ENCODE data around the gene OASL.

Gene OASL

DNA sequence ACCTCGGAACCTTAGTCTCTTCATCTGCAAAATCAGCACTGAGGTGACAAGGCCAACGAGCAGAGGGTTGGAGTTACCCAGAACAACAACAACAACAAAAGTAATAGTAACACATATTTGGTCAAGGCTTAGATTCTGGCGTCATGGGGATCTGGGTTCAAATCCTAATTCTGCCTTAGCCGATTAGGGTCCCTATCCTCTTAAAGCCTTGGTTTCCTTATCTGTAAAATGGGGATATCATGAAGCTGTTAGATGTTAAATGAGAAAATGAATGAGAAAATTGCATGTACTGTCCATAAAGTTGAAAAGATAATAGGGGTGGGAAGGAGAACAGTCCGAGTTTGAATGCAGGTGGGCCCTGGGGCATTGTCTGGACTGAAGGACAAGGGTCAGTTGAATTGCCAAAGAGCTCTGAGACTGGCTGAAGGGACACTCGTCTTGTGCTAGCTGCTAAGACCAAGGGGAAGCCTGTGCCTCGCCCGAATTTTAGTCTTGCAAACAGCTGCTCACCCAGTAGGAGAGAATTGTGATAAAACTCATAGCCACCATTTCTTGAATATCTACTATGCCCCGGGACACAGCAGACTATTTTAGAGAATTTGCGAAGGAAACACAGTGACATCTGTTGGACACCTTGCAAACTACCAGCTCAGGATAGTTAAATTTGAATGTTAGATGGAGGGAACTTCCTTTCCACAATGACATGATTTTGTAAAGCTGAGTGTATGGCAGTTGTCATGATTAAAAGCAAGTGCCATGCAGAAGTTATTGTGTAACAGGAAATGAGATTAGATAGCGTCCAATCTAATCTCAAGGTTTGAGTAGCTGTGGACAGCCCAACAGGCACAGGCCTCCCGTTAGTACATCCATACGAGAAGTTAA, 67.5 kb downstream of the OASL start:
- TF ChIP-seq EZH2 (IDR thresholded peaks at IDR 0.05): no peak
- TF ChIP-seq POLR2AphosphoS5 (IDR thresholded peaks at IDR 0.05; ENCODE audit: borderline replicate concordance, low read depth, low read length): no peak
- no peak for TF ChIP-seq FOXP2 (optimal IDR thresholded peaks at IDR 0.05; ENCODE audit: control extremely low read depth, extremely low read length, insufficient read depth)
- H3K36me3 ChIP-seq (ENCODE audit: insufficient read depth, low read length): no peaks in the 10 kb centered on the region
- no peak overlapping the region for H3K4me3 ChIP-seq
- peak; percentile 62 for DNase-seq (ENCODE audit: low read depth, low spot score)
- H3K9ac ChIP-seq (ENCODE audit: insufficient read length): no peak overlapping the region
- no peak overlapping the region for H3K27ac ChIP-seq
- H3K9me3 ChIP-seq (ENCODE audit: low read depth, low read length): no peaks in the 10 kb centered on the region

- Histone ChIP-seq H3K36me3 (ENCODE audit: insufficient read depth, low read length) (no peaks in the 10 kb centered on the region), H3K27ac (no peak overlapping the region), H3K4me3 (no peak overlapping the region), H3K9ac (ENCODE audit: insufficient read length) (no peak overlapping the region), H3K9me3 (ENCODE audit: low read depth, low read length) (no peaks in the 10 kb centered on the region)
- TF ChIP-seq POLR2AphosphoS5 (IDR thresholded peaks at IDR 0.05; ENCODE audit: borderline replicate concordance, low read depth, low read length) (no peak), EZH2 (IDR thresholded peaks at IDR 0.05) (no peak), FOXP2 (optimal IDR thresholded peaks at IDR 0.05; ENCODE audit: control extremely low read depth, extremely low read length, insufficient read depth) (no peak)
- DNase-seq (ENCODE audit: low read depth, low spot score): no peak
Measured at GRCh38 chr12:120970310-120970709, 68.7 kb downstream of the OASL start.
